ENCODE measurements around the gene IL12B. TPM values are rescaled to one million over a fixed set of nuclear protein-coding genes. Genes with fewer than 3 reads are reported as not detected.
"Not testable (repeated sequence)": the region's sequence is repeated elsewhere in the genome, so short reads cannot be mapped to it uniquely, and the experiment has no call there.

Gene IL12B
- total and polyA plus RNA-seq, 2 of the 4 experiments (the other 2 are of a cell fraction), result 0.03 TPM; not detected in 1

GRCh38 chr5:159350216-159350615 is 19.9 kb upstream of the IL12B start:
- H3K4ac ChIP-seq (ENCODE audit: low read depth, low read length); H3K56ac ChIP-seq (ENCODE audit: extremely low read depth, insufficient read depth, low read length); H3K27ac ChIP-seq (ENCODE audit: insufficient read depth, low read length); H4K20me1 ChIP-seq (ENCODE audit: insufficient read depth, low read length); H2AFZ ChIP-seq (replicated peaks; ENCODE audit: low read length, poor library complexity); H3K18ac ChIP-seq (ENCODE audit: low read depth, low read length); H2BK15ac ChIP-seq (ENCODE audit: low read depth, low read length); intact Hi-C loops (cut with micrococcal nuclease); H3K36me3 ChIP-seq (ENCODE audit: control insufficient read depth, insufficient read depth, low read length); H2BK20ac ChIP-seq (ENCODE audit: low read depth, low read length); H3K9me1 ChIP-seq (ENCODE audit: insufficient read depth, low read length); H2BK5ac ChIP-seq (ENCODE audit: low read depth, low read length, poor library complexity, severe bottlenecking); H4K5ac ChIP-seq (ENCODE audit: low read depth, low read length); POLR2A ChIA-PET (ENCODE audit: unreplicated experiment); ATAC-seq (ENCODE audit: low read depth); H2BK120ac ChIP-seq (ENCODE audit: low read depth, low read length); H4K8ac ChIP-seq (ENCODE audit: low read depth in 2 of 2, low read length in 2 of 2); H2AK9ac ChIP-seq (replicated peaks; ENCODE audit: low read depth, low read length, poor library complexity); H3K4me3 ChIP-seq (ENCODE audit: insufficient read depth, low read depth, low read length); dilution Hi-C loops (cut with HindIII; ENCODE audit: low sequenced_read_pairs, unreplicated experiment); H3K9ac ChIP-seq (ENCODE audit: low read depth, low read length); H3K79me1 ChIP-seq (ENCODE audit: low read depth in 1 of 2, low read length in 2 of 2); in situ Hi-C loops (cut with MboI; ENCODE audit: low sequenced_read_pairs); H2AK5ac ChIP-seq (ENCODE audit: low read depth, low read length); H3K9me3 ChIP-seq (ENCODE audit: control insufficient read depth, insufficient read depth, low read length); H3K4me1 ChIP-seq (ENCODE audit: control insufficient read depth, insufficient read depth, low read length); H4K91ac ChIP-seq (ENCODE audit: insufficient read depth, low read depth, low read length); H3K4me2 ChIP-seq (ENCODE audit: low read depth, low read length); DNase-seq; CTCF ChIA-PET; H3K23ac ChIP-seq (ENCODE audit: low read depth, low read length); H3K14ac ChIP-seq (replicated peaks; ENCODE audit: low read depth, low read length); BruUV-seq (replicated peaks): not testable (repeated sequence)
- peaks cover 15% of the 10 kb centered on the region for H3K27me3 ChIP-seq (ENCODE audit: control insufficient read depth, insufficient read depth, low read length)
- WGBS, 2 experiments (ENCODE audit: extremely low coverage in 2 of 2, insufficient read length in 1 of 2), result no CpG with 5 or more reads among the region's 2 CpGs

Measured in IMR-90 (cell line).